GM18517 (cell line): ENCODE measurements around the gene HSBP1L1.

Experiments
- ATAC-seq: cut with Tn5 transposase; IDR thresholded peaks from one replicate; pipeline ENCODE4 v1.9.1; 2021; ENCODE audit warnings: mild to moderate bottlenecking, moderate library complexity; ENCODE audit not compliant: unreplicated experiment

Gene HSBP1L1

DNA sequence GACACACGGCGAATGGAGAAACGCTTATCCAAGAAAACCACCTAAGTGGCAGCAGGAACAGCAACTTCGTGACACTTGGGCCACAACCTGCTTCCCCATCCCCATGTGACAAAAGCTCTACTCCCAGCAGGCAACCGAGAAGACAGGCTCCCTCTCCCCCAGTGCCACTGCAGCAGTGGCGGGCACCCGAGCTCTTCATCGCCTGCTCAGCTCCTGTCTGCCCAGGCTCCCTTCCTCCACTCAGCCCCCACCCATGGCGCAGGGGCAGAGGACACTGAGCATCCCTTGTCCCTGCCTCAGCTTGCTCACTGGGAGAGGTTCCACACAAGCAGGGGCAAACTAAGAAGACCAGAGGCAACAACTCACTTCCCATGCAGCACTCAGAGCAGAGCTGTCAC lies 35.9 kb upstream of the HSBP1L1 start:
- no peak for ATAC-seq

GRCh38 chr18:79930020-79930642 lies 34.3 kb upstream of the HSBP1L1 start:
- no peak for ATAC-seq

DNA sequence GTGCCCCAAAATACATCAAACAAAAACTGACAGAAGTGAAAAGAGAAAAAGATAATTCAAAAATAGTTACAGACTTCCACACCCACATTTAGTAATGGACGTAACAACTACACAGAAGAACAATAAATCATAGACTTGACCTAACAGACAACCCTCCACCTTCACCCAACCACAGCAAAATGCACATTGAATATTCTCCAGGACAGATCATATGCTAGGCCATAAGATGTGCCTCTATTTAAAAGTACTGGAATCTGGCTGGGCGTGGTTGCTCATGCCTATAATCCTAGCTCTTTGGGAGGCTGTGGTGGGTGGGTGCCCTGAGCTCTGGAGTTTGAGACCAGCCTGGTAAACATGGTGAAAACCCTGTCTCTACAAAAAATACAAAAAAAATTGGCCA lies 33.0 kb upstream of the HSBP1L1 start:
- no peak for ATAC-seq

GRCh38 chr18:79932907-79933306 lies 31.5 kb upstream of the HSBP1L1 start:
- ATAC-seq = no peak

DNA sequence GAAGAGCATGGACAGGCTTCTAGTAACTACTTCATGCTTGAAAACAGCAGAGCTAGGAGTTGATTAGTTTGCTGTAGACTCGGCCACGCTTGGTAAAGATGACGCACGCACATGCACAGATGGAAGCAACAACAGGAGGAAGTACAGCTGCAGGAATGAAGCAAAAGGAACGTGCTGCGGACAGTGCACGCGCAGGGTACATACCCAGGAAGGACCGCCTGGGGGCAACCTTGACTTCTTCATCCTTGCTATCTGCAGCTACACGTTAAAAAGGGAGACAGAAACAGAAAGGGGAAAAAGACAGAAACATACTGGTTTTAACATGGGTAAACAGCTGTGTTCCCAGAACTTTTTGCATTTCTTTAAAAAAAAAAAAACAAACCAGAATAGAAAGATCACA lies 30.7 kb upstream of the HSBP1L1 start:
- ATAC-seq = no peak

DNA sequence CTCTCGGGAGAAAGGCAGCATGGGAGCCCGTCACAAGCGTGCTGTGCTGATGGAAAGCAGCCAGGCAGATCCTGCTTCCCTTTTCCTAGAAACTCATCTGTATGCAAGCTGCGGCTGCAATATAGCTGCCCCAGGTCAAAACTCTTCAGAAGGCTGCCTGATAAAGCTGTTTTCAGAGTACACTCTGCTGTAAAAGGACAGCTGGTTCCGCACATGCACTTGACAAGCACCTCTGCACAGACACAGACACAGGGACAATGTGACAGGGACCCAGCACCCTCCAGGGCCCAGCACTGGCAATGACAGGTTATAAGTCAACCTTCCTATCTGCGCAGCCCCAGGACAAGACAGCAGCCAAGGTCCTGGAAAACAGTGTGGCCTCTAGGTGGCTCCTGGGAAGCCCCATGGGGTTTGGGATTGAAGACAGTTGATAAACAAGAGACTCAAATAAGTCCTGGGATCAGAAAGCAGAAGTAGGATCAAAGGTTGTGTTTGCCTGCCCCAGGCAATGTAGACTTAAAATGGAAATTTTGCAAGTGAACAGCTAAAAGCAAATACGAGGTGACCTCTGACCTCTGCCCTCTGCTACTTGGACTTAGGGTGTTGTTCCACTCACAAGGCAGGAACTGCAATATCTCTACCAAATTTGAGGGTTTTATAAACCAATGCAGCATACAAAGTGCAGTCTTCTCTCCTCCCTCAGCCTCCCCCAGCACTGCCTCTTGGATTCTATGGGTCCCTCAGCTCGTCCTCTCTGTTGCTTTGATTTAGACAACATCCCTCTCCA lies 29.9 kb upstream of the HSBP1L1 start:
- ATAC-seq = no peak

GRCh38 chr18:79935098-79935480 lies 29.4 kb upstream of the HSBP1L1 start:
- no peak for ATAC-seq

DNA sequence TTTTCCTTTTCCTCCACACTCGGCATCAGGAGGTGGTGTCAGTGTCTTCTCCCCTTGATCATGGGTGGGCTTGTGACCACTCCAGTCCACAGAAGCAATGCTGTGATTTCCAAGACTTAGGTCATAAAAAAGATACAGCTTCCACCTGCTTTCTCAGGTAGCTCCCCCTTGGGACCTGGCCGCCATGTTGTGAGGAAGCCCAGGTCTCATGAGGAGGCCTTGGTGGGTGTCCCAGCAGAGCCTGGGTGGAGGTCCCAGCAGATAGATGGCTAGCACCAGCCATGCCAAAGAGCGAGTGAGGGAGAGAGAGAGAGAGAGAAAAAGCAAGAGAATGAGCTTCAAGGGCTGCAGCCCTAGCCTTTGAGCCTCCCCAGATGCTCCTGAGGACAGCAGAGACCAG lies 28.9 kb upstream of the HSBP1L1 start:
- no peak for ATAC-seq

GRCh38 chr18:79935925-79936324 lies 28.5 kb upstream of the HSBP1L1 start:
- ATAC-seq = no peak

DNA sequence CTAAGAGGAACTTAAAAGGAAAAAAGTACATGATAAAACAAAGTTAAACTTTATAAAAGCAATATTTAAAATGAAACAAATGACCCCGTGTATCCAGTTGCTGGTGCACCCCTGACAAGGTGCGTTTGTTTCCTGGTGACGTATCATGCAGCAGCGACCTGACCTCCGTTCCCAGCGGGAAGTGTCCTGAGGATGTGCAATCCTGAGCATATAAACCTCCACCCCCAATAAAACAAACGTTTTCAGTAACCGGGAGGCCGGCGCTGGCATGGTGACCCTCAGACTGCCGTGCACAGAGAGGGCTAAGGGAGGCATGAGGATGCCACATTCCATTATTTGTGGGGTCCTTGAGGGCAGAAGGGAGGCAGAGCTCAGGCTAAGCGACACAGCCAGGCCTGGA lies 27.8 kb upstream of the HSBP1L1 start:
- no peak for ATAC-seq

DNA sequence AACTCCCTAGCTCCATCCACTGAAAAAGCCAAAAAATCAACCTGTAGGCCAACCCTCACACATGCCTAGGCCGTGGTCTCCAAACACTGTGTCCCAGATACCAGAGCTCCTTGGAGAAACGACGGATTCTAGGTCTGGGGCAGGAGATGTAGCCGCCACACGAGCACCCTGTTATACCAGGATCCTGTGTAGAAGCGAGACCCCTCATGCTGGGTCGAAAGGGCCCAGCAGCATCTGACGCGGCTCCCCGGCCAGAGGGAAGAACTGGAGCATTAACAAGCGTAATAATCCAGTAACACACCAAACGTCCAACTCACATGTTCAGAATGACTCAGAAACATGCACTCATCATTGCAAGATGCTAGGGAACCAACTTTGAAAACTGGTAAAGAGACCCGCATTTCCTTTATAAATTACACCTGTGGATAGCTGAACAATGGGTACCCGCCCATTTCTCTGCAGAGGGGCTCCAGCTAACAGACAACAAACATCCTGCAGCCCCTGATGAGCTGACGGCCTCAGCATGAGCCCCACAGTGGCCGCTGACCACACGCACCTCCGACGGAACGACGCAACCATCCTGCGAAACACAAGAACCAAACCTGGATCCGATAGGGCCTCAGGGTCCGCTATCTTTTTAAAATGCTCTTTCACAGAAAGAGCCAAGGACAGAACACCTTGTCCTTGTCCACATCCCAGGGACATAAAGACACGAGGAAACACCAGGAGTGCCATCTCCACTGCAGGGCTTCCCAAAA lies 27.2 kb upstream of the HSBP1L1 start:
- no peak for ATAC-seq

- no peak for ATAC-seq
Observed at GRCh38 chr18:79938196-79938595, 26.2 kb upstream of the HSBP1L1 start.

DNA sequence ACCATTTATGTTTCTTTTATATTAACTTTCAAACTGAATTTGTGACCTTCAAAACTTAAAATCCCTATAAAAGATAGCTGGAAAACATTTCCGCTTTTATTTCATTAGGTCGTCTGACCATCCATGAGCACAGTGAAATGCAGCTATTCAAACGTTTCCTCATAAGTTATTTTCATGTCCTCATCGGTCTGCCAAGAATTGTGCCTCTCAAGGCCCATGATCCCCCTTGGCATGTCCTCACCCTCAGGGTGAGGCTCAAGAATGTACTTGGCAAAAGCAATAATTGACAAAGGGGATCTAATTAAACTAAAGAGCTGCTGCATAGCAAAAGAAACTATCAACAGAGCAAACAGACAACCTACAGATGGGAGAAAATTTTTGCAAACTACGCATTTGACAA lies 25.3 kb upstream of the HSBP1L1 start:
- no peak for ATAC-seq

DNA sequence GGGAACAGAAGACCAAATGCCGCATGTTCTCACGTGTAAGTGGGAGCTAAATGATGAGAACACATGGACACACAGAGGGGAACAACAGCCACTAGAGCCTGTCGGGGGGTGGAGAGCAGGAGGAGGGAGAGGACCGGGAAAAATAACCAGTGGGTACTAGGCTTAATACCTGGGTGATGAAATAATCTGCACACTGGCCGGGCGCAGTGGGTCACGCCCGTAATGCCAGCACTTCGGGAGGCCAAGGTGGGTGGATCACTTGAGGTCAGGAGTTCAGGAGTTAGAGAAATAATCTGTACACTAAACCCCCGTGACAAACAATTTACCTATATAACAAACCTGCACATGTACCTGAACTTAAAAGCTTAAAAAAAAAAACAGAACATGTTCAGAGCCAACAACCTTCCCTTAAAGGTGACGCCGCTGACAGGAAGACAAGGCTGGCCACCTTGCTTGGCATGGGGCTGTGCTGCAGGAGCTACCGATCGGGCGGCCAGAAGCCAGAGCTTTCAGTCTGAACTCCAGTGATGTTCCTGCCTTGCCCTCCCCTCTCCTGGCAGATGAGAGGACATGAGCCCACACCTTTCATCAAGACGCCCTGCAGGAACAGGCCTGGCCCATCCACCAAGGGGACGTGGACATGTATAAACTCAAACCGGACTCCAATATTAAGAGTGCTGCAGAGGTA lies 24.2 kb upstream of the HSBP1L1 start:
- ATAC-seq = no peak

GRCh38 chr18:79940814-79941472 lies 23.5 kb upstream of the HSBP1L1 start:
- ATAC-seq = no peak

DNA sequence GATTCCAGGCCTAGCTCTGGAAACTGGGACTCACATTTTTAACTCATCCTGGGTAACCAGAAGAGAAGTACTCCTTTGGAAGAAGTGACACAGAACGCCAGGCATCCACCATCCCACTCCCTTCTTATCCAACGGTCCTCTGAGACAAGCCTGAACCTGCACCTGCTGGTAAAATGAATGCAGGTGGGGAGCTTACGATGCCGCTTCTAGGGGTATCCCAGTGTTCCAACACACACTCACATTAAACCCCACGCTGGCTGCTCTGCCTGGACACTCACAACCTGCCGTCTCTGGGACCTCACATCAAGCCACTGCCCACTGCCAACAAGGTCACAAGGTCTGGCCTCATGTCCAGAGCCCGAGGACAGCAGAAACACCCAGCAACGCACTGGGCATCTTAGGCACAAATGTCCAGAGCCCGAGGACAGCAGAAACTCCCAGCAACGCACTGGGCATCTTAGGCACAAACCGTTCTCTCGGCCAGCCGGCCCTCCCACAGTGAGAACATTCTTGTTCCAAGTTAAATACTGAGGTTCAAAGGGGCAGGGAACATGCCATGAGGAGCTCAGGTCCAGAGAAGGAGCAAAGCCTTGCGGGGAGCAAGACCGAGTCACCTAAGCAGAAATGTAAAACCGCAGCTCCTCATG lies 22.8 kb upstream of the HSBP1L1 start:
- ATAC-seq = no peak

DNA sequence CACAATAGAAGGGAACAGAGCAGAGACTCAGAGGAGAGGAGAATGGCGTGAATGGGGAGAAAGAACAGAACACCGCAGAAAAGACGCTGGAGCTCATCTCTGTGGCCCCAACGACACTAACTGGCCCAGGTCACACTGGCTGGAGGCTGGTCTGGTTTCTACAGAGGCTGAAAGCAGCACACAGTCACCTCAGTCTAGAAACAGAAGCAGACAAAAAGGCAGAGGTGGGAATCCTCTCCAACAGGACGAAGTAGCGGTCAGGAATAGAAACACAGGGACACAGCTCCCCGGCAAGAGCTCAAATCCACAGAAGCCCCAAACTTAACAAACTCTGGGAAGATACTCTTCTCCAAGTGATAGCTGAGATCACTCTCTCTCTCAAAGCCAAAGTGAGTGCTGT lies 22.2 kb upstream of the HSBP1L1 start:
- no peak for ATAC-seq

GRCh38 chr18:79942786-79943607 lies 21.4 kb upstream of the HSBP1L1 start:
- no peak for ATAC-seq

DNA sequence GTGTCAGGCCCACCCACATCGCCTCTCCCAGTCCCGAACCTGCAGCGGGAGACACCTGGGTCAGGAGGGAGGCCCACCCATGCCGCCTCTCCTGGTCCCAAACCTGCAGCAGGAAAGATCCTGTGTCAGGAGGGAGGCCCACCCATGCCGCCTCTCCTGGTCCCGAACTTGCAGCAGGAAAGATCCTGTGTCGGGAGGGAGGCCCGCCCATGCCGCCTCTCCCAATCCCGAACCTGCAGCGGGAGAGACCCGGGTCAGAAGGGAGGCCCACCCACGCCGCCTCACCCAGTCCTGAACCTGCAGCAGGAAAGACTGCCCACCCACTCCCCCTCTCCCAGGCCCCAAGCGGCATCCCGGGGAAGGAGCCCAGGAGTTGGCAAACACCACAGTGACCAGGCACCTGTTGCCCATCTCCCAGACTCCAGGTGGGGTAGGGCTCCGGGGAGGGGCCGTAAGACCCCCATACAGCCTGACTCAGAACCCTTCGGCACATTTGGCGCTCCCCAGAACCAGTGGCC lies 20.8 kb upstream of the HSBP1L1 start:
- no peak for ATAC-seq
